Peyer's patch (tissue), 4 donors: ENCODE measurements around the gene CEP350. TPM values are rescaled to one million over a fixed set of nuclear protein-coding genes. Genes with fewer than 3 reads are reported as not detected.
A peak's percentile ranks its signal among the peaks of the same experiment; 100 is the strongest.

Experiments used
- DNase-seq, 3 donors: peaks; one replicate each; pipeline ENCODE4 v3.0.0-alpha.2; 2017 to 2019
- H3K27ac ChIP-seq, 4 donors: fragments of 200-600 bp; sonication (generic); one replicate each; pipeline ENCODE4 v1.5.1; 2016 to 2019
- H3K27me3 ChIP-seq, 2 donors: fragments of 200-600 bp; sonication (generic); one replicate each; pipeline ENCODE4 v1.5.1; 2019
- H3K36me3 ChIP-seq, 3 donors: fragments of 200-600 bp; sonication (generic); one replicate each; pipeline ENCODE4 v1.5.1; 2016 to 2019
- H3K4me1 ChIP-seq, 4 donors: fragments of 200-600 bp; sonication (generic); one replicate each; pipeline ENCODE4 v1.5.1; 2016 to 2019
- H3K4me3 ChIP-seq, 4 donors: fragments of 200-600 bp; sonication (generic); 1 replicate in 3 of 4; 2 replicates in 1 of 4; pipeline ENCODE4 v1.5.1; 2016 to 2019; ENCODE audit warnings: mild to moderate bottlenecking in 1 of 4
- H3K9me3 ChIP-seq, 4 donors: fragments of 200-600 bp; sonication (generic); one replicate each; pipeline ENCODE4 v1.5.1; 2016 to 2019; ENCODE audit warnings: mild to moderate bottlenecking in 1 of 4
- POLR2A ChIP-seq, 2 donors: fragments of 450-650 bp; IDR thresholded peaks; one replicate each; pipeline ENCODE4 v1.5.1; 2017; ENCODE audit warnings: antibody characterized with exemption in 2 of 2, mild to moderate bottlenecking in 2 of 2, moderate library complexity in 2 of 2
- total RNA-seq, 4 donors: library from RNA; depleted of rRNA; stranded (reverse); fragments of >200 nt; gene quantifications; one replicate each; pipeline ENCODE4 v1.1.0, GENCODE V29; 2016
- TF ChIP-seq, protein P1 (sequence below), 6 experiments: fragments of 450-650 bp in 4 of 6; fragments of 200-600 bp in 2 of 6; sonication (generic) in 1 of 6; IDR thresholded peaks; one replicate each; pipeline ENCODE4 v1.5.1; 2017 to 2019; ENCODE audit warnings: antibody characterized with exemption in 6 of 6, mild to moderate bottlenecking in 3 of 6, moderate library complexity in 1 of 6

CEP350 gene
- total RNA-seq, 4 donors from 2014 or later: 86.0 to 196 (median 87.8) TPM

DNA sequence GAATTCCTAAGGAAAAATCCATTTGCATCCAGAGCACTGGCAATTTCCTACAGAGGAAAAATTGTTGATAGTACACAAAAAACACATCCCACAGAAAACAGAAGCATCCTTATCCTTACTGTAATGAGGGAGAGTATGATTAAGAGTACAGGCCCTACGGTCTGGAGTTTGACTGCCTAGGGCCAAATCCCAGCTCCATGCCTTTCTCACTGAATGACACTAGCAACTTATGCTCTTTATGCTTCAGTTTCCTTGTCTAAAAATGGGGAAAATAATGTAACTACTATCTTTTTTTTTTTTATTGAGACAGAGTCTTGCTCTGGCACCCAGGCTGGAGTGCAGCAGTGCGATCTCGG is 27.8 kb upstream of the CEP350 start:
- no peak overlapping the region for H3K27ac ChIP-seq
- no peak for DNase-seq
- H3K4me1 ChIP-seq: peaks cover 0 to 7% (median 0%) of the 10 kb centered on the region in 4 donors
- H3K27me3 ChIP-seq: no peaks in the 10 kb centered on the region
- H3K36me3 ChIP-seq: no peaks in the 10 kb centered on the region
- no peaks in the 10 kb centered on the region for H3K9me3 ChIP-seq
- no peak for TF ChIP-seq POLR2A (IDR thresholded peaks at IDR 0.05)
- TF ChIP-seq, protein P1, sequence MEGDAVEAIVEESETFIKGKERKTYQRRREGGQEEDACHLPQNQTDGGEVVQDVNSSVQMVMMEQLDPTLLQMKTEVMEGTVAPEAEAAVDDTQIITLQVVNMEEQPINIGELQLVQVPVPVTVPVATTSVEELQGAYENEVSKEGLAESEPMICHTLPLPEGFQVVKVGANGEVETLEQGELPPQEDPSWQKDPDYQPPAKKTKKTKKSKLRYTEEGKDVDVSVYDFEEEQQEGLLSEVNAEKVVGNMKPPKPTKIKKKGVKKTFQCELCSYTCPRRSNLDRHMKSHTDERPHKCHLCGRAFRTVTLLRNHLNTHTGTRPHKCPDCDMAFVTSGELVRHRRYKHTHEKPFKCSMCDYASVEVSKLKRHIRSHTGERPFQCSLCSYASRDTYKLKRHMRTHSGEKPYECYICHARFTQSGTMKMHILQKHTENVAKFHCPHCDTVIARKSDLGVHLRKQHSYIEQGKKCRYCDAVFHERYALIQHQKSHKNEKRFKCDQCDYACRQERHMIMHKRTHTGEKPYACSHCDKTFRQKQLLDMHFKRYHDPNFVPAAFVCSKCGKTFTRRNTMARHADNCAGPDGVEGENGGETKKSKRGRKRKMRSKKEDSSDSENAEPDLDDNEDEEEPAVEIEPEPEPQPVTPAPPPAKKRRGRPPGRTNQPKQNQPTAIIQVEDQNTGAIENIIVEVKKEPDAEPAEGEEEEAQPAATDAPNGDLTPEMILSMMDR (IDR thresholded peaks at IDR 0.05): no peak
- no peak overlapping the region for H3K4me3 ChIP-seq

DNA sequence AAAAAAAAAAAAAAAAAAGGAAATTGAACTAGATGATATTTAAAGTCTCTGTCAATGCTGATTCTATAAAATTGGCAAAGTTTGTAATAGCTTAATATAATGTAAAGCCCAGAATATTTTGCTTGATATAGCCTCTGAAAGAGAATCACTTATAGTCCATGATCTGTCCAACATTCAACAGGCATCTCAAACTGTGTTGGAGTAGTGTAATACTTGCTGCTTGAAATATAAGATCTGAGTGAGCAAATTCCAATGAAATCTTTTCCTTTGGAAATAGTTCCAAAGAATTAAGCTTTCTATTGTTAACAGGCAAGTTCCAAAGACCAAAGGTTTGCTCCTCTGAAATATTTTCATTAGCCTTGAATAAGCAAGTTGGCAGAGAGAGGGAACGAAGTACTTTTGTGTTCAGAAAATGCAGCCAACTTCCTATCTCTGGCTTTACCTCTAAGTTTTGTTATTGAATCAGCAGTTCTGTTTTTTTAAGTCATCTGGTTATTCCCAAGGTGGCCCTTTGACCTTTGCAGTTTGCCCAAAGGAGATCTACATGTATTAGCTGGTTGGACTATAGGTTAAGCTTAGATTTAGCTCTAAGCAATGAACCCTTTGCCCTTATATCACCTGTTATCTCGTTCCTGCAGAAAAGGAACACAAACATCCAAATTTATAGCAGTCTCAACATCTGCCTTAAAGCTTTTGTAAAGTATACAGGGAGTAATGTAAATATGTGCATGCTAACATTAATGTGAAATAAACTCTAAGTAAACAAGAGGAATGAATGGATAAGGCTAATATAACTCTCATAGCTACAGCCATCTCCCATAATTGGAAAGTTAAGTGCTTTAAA is 24.4 kb upstream of the CEP350 start:
- Histone ChIP-seq H3K27me3 (no peaks in the 10 kb centered on the region), H3K4me3 (no peak overlapping the region), H3K27ac (no peak overlapping the region), H3K9me3 (no peaks in the 10 kb centered on the region), H3K4me1 (peaks cover 0 to 8% (median 0%) of the 10 kb centered on the region in 4 donors), H3K36me3 (no peaks in the 10 kb centered on the region)
- DNase-seq: no peak
- TF ChIP-seq, protein P1 (IDR thresholded peaks at IDR 0.05): no peak
- no peak for TF ChIP-seq POLR2A (IDR thresholded peaks at IDR 0.05)

DNA sequence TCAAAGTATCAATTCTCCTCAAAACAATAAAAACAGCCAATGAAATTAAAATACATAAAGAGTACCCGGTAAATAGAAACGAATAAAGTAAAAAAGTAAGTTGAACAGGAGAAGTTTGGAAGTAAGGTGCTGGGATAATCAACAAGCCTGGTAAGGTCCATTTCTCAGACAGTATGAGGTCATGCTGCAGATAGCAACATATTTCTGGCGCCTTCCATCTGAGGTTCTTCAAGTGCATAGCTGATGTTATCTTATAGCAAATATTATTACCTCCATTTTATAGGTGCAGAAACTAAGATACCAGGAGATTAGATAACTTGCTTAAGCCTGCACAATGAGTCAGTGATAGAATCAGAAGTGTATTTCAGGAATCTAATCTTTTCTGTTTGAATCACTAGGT is 23.7 kb upstream of the CEP350 start:
- peaks cover 0 to 8% (median 0%) of the 10 kb centered on the region in 4 donors for H3K4me1 ChIP-seq
- DNase-seq: no peak
- H3K36me3 ChIP-seq: no peaks in the 10 kb centered on the region
- H3K9me3 ChIP-seq: no peaks in the 10 kb centered on the region
- H3K27me3 ChIP-seq: no peaks in the 10 kb centered on the region
- no peak for TF ChIP-seq POLR2A (IDR thresholded peaks at IDR 0.05)
- TF ChIP-seq, protein P1 (IDR thresholded peaks at IDR 0.05): no peak
- no peak overlapping the region for H3K4me3 ChIP-seq
- no peak overlapping the region for H3K27ac ChIP-seq

DNA sequence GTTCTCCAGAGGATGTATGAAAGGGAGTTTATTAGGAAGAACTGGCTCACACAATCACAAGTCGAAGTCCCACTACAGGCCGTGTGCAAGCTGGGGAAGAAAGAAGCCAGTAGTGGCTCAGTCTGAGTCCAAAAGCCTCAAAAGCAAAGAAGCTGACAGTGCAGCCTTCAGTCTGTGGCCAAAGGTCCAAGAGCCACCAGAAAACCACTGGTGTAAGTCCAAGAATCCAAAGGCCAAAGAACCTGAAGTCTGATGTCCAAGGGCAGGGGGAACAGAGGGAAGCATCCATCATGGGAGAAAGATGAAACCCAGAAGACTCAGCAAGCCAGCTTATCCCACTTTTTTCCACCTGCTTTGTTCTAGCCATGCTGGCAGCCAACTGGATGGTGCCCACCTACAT is 21.4 kb upstream of the CEP350 start:
- Histone ChIP-seq H3K4me3 (no peak overlapping the region), H3K4me1 (peaks cover 0 to 8% (median 0%) of the 10 kb centered on the region in 4 donors), H3K27ac (no peak overlapping the region), H3K27me3 (no peaks in the 10 kb centered on the region), H3K36me3 (no peaks in the 10 kb centered on the region), H3K9me3 (no peaks in the 10 kb centered on the region)
- DNase-seq: peak in 1 of 3 donors; percentile 52
- no peak for TF ChIP-seq POLR2A (IDR thresholded peaks at IDR 0.05)
- TF ChIP-seq, protein P1 (IDR thresholded peaks at IDR 0.05): no peak

DNA sequence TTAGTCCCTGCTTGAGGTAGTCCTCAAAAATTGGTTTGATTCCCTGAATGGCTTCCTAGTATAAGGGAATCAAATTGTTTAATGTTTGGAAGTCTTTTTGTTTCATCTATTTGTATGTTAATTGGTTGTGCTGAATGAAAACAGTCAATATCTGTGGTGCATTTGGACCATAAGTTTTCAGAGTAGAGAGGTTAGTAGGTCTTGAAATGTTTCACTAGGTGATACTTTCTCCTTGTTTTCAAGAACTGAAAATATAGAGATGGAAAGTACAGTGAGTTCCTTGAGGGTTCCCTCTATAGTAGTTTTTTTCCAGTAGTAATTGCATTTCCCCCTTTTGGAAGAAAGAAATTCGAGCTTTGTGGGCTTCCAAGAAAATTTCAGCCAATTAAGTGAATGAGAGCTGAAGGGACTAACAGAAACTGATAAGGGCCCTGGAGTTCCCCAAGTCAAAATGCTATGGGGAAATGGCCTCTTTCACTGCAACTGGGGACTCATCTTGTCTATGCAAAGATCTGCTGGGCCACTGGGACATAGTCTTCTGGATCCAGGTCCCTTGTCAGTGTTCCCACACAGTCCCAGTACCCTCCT is 18.6 kb upstream of the CEP350 start:
- TF ChIP-seq, protein P1 (IDR thresholded peaks at IDR 0.05): no peak
- no peak for TF ChIP-seq POLR2A (IDR thresholded peaks at IDR 0.05)
- H3K27ac ChIP-seq: no peak overlapping the region
- H3K4me3 ChIP-seq: no peak overlapping the region
- no peaks in the 10 kb centered on the region for H3K9me3 ChIP-seq
- no peaks in the 10 kb centered on the region for H3K36me3 ChIP-seq
- DNase-seq: no peak
- H3K4me1 ChIP-seq: peaks cover 0 to 8% (median 0%) of the 10 kb centered on the region in 4 donors
- no peaks in the 10 kb centered on the region for H3K27me3 ChIP-seq
